ENCODE data around the gene BICRA.

DNA sequence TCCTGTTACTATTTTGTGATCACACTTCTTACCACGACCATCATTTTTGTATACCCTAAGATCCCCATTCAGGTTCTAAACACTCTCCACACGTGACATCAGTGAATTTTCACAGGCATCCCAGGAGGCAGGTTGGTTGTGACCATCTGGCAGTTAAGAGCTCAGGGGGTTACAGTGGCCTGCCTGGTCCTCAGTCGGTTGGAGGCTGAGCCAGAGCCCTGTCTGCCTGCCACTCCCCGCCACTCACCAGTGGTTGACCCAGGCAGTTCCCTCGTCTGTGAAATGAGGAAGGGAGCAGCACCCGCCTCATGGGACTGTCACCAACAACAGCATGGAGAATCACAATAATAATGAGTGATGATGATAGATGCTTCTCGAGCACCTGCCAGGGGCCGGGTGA lies 67.9 kb downstream of the BICRA start:
- TF ChIP-seq POLR2AphosphoS5 (IDR thresholded peaks at IDR 0.05; ENCODE audit: low read depth, low read length) (no peak), TAF1 (IDR thresholded peaks at IDR 0.05; ENCODE audit: low read depth, low read length) (no peak), POLR2A (IDR thresholded peaks at IDR 0.05; ENCODE audit: low read depth, low read length) (no peak), SPI1 (IDR thresholded peaks at IDR 0.05; ENCODE audit: low read depth, low read length) (no peak), PAX5 (IDR thresholded peaks at IDR 0.05; ENCODE audit: insufficient read depth, low read length, severe bottlenecking) (no peak), POU2F2 (IDR thresholded peaks at IDR 0.05; ENCODE audit: low read depth, low read length) (no peak)
